MV-4-11 (cell line): Measurements from ENCODE around the gene KIAA1328.
"Not testable (repeated sequence)": the region's sequence is repeated elsewhere in the genome, so short reads cannot be mapped to it uniquely, and the experiment has no call there.

Source experiments
- DNase-seq: peaks from one replicate; lab custom pipeline; 2025; lab: John Stamatoyannopoulos, UW

The KIAA1328 gene

DNA sequence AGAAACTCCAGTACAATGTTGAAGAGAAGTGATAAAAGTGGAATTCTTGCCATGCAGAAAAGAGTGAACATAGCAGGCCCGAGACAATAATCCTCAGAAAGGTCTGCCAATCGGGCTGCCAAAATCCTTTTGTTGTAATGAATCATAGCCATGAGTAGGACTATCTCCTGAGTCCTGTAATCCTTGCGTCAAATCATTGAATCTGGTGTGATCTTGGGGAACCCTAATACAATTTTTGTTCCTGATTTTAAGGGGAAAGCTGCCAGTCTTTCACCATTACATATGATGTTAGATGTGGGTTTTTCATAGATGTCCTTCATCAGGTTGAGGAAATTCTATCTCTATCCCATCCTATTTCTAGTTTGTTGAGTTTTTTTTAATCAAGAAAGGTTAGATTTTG is 2.4 kb upstream of the KIAA1328 start:
- no peak for DNase-seq

- DNase-seq, result no peak
Observed at GRCh38 chr18:36828157-36828629, 734 bp upstream of the KIAA1328 start.

- no peak for DNase-seq
Observed at GRCh38 chr18:36829362-36830157, 633 bp downstream of the KIAA1328 start.

- DNase-seq, result no peak
Observed at GRCh38 chr18:36830158-36830495, 1.2 kb downstream of the KIAA1328 start.

DNA sequence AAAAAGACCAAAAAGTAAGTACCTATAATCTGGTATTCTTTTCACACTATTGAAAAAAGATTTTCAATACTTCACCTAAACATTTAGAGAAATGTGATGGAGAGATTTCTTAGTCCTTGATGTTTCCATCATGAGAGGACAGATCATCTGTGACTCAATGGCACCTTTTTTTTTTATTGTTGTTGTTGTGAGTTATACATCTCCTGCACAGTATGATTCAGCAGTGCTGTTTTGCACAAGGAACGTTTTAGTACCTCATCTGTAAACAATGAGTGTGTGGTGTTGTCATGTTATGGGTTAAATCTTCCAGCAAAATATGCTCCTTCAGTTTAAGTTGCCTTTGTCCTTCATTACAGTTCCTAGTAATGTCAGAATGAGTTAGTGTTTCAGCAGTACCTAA is 2.2 kb downstream of the KIAA1328 start:
- DNase-seq, result no peak

DNA sequence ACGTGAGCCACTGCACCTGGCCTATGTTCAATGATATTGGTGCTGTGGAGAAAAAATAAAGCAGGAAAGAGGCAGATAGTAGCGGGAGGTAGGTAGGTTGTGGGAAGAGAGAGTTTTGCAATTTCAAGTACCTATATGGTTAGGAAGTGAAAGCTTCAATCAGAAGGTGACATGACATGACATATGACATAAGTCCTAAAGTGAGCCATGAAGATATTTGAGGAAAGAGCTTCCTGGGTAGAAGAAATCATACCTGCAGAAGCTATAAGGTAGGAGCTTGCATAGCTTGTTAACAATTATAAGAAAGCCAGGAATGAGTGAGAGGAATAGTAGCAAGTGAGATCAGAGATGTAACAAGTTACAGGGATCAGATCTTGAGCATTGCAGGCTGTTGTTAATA is 4.2 kb downstream of the KIAA1328 start:
- no peak for DNase-seq

- no peak for DNase-seq
Observed at GRCh38 chr18:36835927-36836326, 7.0 kb downstream of the KIAA1328 start.

DNA sequence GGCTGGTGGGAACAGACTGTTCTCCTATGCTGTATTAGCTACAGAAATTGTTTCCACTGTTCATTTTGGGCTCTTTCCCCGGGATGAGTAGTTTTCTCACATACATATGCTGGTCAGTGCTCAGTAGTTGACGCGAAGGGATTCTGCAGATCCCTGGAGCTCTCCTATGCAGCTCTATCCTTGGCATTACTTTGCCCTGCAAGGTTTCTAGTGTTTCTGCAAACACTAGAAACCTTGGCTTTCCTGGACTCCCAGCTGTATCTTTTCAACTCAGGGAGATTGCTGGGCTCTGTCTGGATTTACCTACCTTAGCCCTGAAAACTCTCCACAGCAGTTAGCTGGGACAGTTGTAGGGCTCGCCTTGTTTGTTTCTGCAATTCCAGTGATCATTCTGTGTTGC is 10.9 kb downstream of the KIAA1328 start:
- no peak for DNase-seq

DNA sequence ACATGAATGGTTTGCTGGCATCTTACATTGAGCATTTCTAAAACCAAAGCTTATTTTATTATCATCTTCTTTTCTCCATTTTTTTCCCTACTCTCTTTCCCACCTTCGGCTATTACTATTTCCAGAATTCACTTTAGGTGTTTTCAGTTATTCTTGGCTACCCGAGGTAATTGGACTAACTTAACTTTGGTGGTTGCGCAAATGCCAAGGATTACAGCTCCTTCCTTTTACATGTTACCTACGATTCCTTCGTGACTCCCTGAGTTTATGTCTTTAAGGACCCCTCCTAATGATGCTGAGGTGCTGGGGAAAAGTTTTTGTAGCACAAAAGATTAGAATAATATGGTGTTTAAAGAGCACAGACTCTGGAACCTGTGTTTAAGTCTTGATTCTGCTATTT is 14.3 kb downstream of the KIAA1328 start:
- DNase-seq, result no peak

GRCh38 chr18:36843784-36844183 is 14.9 kb downstream of the KIAA1328 start:
- DNase-seq, result no peak

GRCh38 chr18:36848609-36849008 is 19.7 kb downstream of the KIAA1328 start:
- DNase-seq, result no peak

- DNase-seq, result no peak
Observed at GRCh38 chr18:36849288-36850006, 20.5 kb downstream of the KIAA1328 start.

GRCh38 chr18:36850527-36851201 is 21.7 kb downstream of the KIAA1328 start:
- no peak for DNase-seq

GRCh38 chr18:36851202-36851590 is 22.3 kb downstream of the KIAA1328 start:
- DNase-seq, result no peak

DNA sequence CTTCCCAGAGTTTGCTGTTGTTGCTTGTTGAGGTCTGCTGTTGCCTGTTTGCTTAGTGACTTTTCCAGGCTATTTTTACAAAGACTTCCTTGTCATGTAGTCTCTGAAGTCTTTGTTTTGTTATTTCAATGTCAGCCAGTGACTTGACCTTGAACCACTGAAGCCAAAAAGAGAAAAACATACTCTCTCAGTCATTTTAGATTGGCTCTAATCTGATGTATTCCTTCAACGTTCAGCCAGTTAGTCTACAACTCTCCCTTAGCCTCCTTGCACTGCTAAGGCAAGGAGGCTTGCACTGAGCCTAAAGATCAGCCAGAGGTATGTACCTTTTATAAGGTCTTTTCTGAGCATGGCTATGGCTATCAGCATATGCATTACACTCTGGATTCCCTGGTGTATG is 27.9 kb downstream of the KIAA1328 start:
- DNase-seq, result no peak

DNA sequence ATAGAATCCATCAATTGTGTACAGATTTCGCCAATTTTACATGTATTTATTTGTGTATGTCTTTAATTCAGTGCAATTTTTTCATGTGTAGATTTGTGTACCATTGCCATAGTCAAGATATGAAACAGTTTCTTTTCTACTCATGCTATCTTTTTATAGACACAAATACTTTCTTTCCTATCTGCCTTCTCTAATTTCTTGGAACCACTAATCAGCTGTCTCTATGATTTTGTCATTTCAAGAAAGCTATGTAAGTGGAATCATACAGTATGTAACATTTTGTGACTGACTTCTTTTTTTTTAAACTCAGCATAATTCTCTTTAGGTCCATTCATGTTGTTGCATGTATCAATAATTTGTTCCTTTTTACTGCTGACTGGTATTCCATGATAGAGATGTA is 33.3 kb downstream of the KIAA1328 start:
- DNase-seq, result no peak

- no peak for DNase-seq
Observed at GRCh38 chr18:36867056-36867455, 38.1 kb downstream of the KIAA1328 start.

- no peak for DNase-seq
Observed at GRCh38 chr18:36871801-36872200, 42.9 kb downstream of the KIAA1328 start.

DNA sequence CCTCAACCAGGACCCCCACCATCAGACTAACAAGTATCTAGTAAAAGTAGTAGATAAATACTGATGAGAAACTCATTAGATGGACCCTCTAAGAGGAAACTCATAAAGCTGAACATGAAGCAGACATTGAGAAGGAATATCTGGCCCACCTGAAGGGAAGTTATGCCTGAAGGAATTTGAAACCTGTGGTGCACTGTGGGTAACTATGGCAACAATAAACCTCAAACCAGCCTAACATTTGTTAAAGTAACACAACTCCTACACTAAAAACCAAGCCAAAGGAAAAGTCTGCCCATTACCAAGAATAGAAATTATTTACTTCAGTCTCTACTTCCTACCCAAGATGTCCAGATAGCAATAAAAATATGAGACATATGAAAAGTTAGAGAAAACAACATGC is 43.4 kb downstream of the KIAA1328 start:
- DNase-seq, result no peak

DNA sequence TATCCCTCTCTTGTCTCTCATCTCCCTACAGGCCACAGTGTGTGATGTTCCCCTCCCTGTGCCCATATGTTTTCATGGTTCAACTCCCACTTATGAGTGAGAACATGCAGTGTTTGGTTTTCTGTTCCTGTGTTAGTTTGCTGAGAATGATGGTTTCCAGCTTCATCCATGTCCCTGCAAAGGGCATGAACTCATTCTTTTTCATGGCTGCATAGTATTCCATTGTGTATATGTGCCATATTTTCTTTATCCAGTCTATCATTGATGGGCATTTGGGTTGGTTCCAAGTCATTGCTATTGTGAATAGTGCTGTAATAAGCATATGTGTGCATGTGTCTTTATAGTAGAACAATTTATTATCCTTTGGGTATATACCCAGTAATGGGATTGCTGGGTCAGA is 44.9 kb downstream of the KIAA1328 start:
- not testable (repeated sequence) for DNase-seq

- not testable (repeated sequence) for DNase-seq
Observed at GRCh38 chr18:36879796-36880195, 50.9 kb downstream of the KIAA1328 start.

DNA sequence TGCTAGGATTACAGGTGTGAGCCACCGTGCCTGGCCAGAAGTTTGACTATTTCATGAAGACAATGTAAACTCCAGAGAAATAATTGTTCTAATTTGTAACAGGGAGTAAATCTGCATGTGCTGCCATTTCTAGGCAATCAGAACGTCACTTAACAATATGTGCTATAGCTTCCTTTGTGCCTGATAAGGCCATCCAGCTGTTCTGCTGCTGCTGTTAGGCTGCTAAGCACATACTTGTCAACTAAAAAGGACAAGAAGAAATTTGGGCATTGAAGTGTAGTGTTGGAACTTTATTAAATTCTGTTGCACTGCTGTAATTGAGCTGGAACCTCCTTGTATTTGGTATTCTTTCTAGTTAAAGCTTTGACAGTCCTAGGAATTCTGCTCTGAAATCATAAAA is 57.1 kb downstream of the KIAA1328 start:
- DNase-seq, result no peak

DNA sequence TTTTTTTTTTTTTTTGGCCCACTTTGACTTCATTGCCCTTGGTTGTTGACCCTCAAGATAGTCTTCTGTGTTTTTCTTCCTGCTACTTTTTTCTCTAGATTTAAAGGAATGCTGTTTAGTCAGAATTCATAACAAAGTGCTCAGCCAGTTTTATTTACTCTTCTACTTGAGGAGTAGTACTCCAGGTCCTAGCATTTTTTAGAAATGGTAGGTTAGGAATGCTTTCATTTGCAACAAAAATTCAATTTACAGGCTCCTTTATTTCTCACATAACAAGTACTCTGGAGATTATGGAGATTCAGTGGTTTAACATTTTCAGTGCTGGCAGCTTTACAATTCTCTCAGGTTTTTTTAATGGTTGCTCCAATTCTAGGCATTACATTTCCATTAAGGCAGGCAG is 58.2 kb downstream of the KIAA1328 start:
- DNase-seq, result no peak
